RWPE1 (cell line): ENCODE results near the gene MASP1.
"Not testable (repeated sequence)": the region's sequence is repeated elsewhere in the genome, so short reads cannot be mapped to it uniquely, and the experiment has no call there.

Experiments
- CTCF ChIA-PET: fragments of 350-600 bp; sonication (Branson Sonifier 250); formaldehyde crosslinking; extraction: SDS; loops from one replicate; lab custom pipeline; 2021; lab: Yijun Ruan, JAX
- POLR2A ChIA-PET: fragments of 400-600 bp; formaldehyde crosslinking; extraction: SDS; loops from one replicate; lab custom pipeline; 2020; ENCODE audit warnings: antibody characterized with exemption; ENCODE audit not compliant: low non-redundant PET; lab: Yijun Ruan, JAX
- DNase-seq: peaks from one replicate; pipeline ENCODE4 v3.0.0; 2012; ENCODE audit warnings: low spot score
- H3K27ac ChIP-seq: fragments of 450-650 bp; 2 replicates; pipeline ENCODE4 v1.5.1; 2017
- TF ChIP-seq, protein P1 (sequence below): fragments of 450-650 bp; conservative IDR thresholded peaks from 2 replicates; pipeline ENCODE4 v1.5.1; 2017; ENCODE audit warnings: low read depth, mild to moderate bottlenecking

MASP1 gene

DNA sequence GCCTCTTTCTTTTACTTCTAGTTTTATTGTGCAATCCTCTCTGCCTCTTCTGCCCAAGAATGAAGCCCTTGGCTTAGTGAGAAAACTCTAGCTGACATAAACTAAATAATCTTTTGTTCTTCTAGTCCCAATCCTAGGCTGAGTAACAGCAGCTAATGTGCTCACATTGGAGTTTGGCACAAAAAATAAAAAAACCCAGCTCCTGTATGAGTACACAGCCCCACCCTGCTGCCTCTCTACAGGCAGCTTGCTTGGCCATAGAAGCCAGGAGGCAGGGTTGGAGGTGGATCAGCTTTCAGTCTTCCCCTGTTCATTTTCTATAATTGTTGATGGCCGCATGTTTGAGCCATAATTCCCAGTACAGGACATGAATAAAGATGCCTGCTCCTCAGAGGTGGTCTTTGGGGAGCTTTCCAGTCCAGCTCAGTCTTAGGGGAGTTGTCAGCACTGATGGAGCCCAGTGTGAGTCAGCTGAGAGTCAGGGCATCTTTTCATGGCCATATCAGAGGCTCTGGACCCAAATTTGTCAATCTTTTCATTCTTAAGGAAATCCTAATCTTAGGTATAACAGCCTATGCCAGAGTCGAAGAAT lies 47.5 kb downstream of the MASP1 start:
- DNase-seq, result no peak
- H3K27ac ChIP-seq, result no peak overlapping the region
- ChIA-PET POLR2A (no interaction called here), CTCF (no interaction called here)
- TF ChIP-seq, protein P1, sequence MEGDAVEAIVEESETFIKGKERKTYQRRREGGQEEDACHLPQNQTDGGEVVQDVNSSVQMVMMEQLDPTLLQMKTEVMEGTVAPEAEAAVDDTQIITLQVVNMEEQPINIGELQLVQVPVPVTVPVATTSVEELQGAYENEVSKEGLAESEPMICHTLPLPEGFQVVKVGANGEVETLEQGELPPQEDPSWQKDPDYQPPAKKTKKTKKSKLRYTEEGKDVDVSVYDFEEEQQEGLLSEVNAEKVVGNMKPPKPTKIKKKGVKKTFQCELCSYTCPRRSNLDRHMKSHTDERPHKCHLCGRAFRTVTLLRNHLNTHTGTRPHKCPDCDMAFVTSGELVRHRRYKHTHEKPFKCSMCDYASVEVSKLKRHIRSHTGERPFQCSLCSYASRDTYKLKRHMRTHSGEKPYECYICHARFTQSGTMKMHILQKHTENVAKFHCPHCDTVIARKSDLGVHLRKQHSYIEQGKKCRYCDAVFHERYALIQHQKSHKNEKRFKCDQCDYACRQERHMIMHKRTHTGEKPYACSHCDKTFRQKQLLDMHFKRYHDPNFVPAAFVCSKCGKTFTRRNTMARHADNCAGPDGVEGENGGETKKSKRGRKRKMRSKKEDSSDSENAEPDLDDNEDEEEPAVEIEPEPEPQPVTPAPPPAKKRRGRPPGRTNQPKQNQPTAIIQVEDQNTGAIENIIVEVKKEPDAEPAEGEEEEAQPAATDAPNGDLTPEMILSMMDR, result no peak

DNA sequence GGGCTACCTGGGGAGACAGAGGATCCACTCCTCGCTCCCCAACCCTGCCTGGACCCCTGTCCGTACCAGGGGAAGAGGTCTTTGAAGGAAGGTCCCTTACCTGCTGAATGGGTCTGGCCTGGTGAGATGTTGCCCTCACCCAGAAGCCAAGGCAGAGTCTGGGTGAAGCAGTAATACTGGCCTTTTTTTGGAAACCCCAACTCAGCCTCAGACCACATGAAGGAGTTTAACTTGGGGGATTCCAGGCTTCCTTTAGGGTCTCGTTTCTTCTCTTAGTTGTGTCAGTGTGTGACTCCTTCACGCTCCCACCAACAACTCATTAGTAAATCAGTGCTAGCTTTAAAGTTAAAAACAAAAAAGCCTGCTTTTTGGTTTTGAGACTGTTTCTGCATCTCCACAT lies 48.6 kb downstream of the MASP1 start:
- ChIA-PET CTCF (interaction anchor here (0.7 kb wide), 1 partner anchor 908 kb away, joined by 3 read pairs; no protein-coding TSS in a partner anchor), POLR2A (no interaction called here)
- TF ChIP-seq, protein P1, result no peak
- no peak for DNase-seq
- H3K27ac ChIP-seq, result no peak overlapping the region

DNA sequence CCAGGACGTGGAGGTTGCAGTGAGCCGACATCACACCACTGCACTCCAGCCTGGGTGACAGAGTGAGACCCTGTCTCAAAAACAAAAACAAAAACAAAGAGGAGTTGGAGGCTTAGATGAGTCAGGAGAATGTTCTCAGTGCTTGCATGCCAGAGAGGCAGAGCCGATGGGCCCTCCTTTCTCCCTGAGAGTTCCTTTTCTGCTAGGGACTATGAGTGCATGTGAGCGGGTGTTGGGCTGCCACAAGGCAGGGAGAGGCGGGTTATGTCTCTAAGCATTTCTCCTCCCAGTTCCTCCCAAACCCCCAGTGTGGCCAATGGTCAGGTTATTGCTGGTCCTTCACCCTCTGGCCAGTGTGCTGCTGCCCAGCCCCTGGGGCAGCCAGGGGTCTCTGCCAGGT lies 49.1 kb downstream of the MASP1 start:
- DNase-seq, result no peak
- POLR2A ChIA-PET, result no interaction called here
- no peak overlapping the region for H3K27ac ChIP-seq
- CTCF ChIA-PET, result interaction anchor here (0.7 kb wide), 1 partner anchor 295 kb away, joined by 3 read pairs; no protein-coding TSS in a partner anchor
- TF ChIP-seq, protein P1, result no peak

DNA sequence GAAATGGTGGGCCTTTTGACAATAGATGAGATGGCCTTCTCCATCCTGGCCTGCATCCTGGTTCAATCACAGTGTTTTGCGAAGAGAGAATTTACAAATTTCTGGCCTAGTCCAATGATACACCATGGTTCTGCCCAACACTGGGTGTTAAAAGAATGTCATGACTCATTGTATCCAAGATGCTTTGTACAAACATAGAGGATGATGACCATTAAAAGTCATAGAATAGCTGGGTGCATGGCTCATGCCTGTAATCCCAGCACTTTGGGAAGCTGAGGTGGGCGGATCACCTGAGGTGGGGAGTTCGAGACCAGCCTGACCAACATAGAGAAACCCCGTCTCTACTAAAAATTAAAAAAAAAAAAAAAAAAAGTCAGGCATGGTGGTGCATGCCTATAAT lies 52.7 kb downstream of the MASP1 start:
- CTCF ChIA-PET, POLR2A ChIA-PET, H3K27ac ChIP-seq, DNase-seq: not testable (repeated sequence)

DNA sequence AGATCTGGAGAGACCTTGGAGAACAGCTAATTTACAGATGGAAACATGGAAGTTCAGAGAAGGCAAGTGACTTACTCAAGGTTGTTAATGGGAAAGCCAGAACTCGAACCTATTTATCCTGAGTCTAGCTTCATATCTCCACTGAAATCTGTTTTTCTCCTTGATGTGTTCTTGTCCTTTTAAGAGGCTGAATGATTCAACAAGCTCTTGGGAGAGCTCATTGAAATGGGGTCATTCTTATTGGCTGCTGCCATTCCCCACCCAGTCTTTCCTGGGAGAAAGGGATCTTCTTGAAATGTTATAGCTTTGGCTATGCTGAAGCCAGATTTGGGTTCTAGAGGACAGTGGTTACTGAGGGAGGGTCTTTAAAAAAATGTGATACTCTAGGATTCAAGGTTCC lies 53.3 kb downstream of the MASP1 start:
- TF ChIP-seq, protein P1, result no peak
- H3K27ac ChIP-seq, result no peak overlapping the region
- no peak for DNase-seq
- ChIA-PET CTCF (no interaction called here), POLR2A (no interaction called here)

DNA sequence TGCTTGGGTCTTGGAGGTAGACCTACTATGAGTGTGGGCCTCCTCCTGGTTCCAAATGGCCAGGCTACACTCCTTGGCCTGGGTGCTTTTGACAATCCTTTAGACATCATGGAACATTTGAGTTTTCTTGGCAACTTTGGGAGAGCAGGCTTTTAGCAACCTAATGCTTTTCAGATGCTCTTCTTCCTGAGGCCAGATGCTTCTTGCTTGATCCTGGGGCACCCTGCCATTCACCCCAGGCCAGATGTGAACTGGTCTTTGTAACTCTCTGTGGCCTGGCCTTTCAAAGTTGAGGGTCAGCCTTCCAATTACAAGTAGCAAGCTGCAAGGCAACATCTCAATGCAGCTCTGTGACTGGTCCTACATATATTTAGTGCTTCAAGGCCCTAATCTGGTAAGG lies 53.8 kb downstream of the MASP1 start:
- no peak for DNase-seq
- TF ChIP-seq, protein P1, result no peak
- no peak overlapping the region for H3K27ac ChIP-seq
- POLR2A ChIA-PET, result no interaction called here
- CTCF ChIA-PET, result no interaction called here

DNA sequence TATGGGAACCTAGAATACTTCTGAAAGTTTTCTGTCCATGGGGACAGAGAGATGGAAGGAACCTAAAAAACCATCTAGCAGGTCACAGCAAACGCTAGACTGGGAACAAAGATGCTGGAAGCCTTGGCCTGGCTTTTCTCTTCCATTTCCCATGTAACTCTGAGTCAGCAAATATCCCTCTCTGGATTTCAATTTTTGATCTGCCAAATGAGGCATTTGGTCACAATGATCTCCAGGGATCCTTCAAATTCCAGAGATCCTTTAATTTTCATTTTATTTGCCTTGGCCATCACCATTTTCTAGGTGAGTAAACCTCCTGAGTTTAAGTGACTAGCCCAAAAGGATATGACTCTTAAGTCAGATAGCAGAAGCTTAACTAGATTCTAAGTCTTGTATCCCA lies 54.6 kb downstream of the MASP1 start:
- TF ChIP-seq, protein P1, result no peak
- POLR2A ChIA-PET, result no interaction called here
- no peak overlapping the region for H3K27ac ChIP-seq
- CTCF ChIA-PET, result no interaction called here
- DNase-seq, result no peak
